ENCODE data around the gene ZCCHC13. TPM values are rescaled to one million over a fixed set of nuclear protein-coding genes. Genes with fewer than 3 reads are reported as not detected.

The ZCCHC13 gene
- total and polyA plus RNA-seq, 2 of the 13 experiments (the other 11 are each of a cell fraction or from before 2014, with no cell fraction given): not detected

DNA sequence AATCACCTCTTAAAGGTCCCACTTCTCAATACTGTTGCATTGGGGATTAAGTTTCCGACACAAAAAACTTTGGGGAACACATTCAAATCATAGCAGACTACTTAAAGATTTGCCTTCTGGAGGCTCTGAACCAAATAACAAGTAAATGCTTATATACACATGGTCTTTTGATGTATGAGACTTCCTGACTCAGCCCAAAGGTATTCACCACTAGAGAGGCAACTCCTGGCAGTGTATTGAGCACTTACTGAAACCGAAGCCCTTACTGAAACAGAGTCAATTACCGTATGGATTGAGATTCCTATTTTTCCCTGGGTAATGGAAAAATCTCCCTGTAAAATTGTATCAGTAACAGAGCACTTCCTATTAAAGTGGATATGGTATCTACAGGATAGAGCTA lies 45.4 kb downstream of the ZCCHC13 start (continued):
- TF ChIP-seq, protein P1, sequence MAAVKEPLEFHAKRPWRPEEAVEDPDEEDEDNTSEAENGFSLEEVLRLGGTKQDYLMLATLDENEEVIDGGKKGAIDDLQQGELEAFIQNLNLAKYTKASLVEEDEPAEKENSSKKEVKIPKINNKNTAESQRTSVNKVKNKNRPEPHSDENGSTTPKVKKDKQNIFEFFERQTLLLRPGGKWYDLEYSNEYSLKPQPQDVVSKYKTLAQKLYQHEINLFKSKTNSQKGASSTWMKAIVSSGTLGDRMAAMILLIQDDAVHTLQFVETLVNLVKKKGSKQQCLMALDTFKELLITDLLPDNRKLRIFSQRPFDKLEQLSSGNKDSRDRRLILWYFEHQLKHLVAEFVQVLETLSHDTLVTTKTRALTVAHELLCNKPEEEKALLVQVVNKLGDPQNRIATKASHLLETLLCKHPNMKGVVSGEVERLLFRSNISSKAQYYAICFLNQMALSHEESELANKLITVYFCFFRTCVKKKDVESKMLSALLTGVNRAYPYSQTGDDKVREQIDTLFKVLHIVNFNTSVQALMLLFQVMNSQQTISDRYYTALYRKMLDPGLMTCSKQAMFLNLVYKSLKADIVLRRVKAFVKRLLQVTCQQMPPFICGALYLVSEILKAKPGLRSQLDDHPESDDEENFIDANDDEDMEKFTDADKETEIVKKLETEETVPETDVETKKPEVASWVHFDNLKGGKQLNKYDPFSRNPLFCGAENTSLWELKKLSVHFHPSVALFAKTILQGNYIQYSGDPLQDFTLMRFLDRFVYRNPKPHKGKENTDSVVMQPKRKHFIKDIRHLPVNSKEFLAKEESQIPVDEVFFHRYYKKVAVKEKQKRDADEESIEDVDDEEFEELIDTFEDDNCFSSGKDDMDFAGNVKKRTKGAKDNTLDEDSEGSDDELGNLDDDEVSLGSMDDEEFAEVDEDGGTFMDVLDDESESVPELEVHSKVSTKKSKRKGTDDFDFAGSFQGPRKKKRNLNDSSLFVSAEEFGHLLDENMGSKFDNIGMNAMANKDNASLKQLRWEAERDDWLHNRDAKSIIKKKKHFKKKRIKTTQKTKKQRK (IDR thresholded peaks at IDR 0.05; ENCODE audit: low read length): no peak
- TF ChIP-seq, protein P2, sequence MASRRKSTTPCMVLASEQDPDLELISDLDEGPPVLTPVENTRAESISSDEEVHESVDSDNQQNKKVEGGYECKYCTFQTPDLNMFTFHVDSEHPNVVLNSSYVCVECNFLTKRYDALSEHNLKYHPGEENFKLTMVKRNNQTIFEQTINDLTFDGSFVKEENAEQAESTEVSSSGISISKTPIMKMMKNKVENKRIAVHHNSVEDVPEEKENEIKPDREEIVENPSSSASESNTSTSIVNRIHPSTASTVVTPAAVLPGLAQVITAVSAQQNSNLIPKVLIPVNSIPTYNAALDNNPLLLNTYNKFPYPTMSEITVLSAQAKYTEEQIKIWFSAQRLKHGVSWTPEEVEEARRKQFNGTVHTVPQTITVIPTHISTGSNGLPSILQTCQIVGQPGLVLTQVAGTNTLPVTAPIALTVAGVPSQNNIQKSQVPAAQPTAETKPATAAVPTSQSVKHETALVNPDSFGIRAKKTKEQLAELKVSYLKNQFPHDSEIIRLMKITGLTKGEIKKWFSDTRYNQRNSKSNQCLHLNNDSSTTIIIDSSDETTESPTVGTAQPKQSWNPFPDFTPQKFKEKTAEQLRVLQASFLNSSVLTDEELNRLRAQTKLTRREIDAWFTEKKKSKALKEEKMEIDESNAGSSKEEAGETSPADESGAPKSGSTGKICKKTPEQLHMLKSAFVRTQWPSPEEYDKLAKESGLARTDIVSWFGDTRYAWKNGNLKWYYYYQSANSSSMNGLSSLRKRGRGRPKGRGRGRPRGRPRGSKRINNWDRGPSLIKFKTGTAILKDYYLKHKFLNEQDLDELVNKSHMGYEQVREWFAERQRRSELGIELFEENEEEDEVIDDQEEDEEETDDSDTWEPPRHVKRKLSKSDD (CRISPR knock-in tag; IDR thresholded peaks at IDR 0.05; ENCODE audit: low read depth): no peak
- TF ChIP-seq ZNF329 (CRISPR knock-in tag; IDR thresholded peaks at IDR 0.05; ENCODE audit: low read depth): no peak
- TF ChIP-seq ZFP1 (CRISPR knock-in tag; IDR thresholded peaks at IDR 0.05): no peak
- no peak for TF ChIP-seq JUNB (CRISPR knock-in tag; IDR thresholded peaks at IDR 0.05; ENCODE audit: borderline replicate concordance)
- TF ChIP-seq, protein P3, sequence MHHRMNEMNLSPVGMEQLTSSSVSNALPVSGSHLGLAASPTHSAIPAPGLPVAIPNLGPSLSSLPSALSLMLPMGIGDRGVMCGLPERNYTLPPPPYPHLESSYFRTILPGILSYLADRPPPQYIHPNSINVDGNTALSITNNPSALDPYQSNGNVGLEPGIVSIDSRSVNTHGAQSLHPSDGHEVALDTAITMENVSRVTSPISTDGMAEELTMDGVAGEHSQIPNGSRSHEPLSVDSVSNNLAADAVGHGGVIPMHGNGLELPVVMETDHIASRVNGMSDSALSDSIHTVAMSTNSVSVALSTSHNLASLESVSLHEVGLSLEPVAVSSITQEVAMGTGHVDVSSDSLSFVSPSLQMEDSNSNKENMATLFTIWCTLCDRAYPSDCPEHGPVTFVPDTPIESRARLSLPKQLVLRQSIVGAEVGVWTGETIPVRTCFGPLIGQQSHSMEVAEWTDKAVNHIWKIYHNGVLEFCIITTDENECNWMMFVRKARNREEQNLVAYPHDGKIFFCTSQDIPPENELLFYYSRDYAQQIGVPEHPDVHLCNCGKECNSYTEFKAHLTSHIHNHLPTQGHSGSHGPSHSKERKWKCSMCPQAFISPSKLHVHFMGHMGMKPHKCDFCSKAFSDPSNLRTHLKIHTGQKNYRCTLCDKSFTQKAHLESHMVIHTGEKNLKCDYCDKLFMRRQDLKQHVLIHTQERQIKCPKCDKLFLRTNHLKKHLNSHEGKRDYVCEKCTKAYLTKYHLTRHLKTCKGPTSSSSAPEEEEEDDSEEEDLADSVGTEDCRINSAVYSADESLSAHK (CRISPR knock-in tag; IDR thresholded peaks at IDR 0.05; ENCODE audit: borderline replicate concordance): no peak
- TF ChIP-seq FOXO1 (CRISPR knock-in tag; IDR thresholded peaks at IDR 0.05): no peak
- TF ChIP-seq ZNF33A (CRISPR knock-in tag; IDR thresholded peaks at IDR 0.05; ENCODE audit: borderline replicate concordance): no peak
- TF ChIP-seq, protein P4, sequence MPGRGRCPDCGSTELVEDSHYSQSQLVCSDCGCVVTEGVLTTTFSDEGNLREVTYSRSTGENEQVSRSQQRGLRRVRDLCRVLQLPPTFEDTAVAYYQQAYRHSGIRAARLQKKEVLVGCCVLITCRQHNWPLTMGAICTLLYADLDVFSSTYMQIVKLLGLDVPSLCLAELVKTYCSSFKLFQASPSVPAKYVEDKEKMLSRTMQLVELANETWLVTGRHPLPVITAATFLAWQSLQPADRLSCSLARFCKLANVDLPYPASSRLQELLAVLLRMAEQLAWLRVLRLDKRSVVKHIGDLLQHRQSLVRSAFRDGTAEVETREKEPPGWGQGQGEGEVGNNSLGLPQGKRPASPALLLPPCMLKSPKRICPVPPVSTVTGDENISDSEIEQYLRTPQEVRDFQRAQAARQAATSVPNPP (CRISPR knock-in tag; IDR thresholded peaks at IDR 0.05): no peak
- no peak for TF ChIP-seq ZNF292 (CRISPR knock-in tag; IDR thresholded peaks at IDR 0.05; ENCODE audit: borderline replicate concordance, low read depth)
- TF ChIP-seq, protein P5, sequence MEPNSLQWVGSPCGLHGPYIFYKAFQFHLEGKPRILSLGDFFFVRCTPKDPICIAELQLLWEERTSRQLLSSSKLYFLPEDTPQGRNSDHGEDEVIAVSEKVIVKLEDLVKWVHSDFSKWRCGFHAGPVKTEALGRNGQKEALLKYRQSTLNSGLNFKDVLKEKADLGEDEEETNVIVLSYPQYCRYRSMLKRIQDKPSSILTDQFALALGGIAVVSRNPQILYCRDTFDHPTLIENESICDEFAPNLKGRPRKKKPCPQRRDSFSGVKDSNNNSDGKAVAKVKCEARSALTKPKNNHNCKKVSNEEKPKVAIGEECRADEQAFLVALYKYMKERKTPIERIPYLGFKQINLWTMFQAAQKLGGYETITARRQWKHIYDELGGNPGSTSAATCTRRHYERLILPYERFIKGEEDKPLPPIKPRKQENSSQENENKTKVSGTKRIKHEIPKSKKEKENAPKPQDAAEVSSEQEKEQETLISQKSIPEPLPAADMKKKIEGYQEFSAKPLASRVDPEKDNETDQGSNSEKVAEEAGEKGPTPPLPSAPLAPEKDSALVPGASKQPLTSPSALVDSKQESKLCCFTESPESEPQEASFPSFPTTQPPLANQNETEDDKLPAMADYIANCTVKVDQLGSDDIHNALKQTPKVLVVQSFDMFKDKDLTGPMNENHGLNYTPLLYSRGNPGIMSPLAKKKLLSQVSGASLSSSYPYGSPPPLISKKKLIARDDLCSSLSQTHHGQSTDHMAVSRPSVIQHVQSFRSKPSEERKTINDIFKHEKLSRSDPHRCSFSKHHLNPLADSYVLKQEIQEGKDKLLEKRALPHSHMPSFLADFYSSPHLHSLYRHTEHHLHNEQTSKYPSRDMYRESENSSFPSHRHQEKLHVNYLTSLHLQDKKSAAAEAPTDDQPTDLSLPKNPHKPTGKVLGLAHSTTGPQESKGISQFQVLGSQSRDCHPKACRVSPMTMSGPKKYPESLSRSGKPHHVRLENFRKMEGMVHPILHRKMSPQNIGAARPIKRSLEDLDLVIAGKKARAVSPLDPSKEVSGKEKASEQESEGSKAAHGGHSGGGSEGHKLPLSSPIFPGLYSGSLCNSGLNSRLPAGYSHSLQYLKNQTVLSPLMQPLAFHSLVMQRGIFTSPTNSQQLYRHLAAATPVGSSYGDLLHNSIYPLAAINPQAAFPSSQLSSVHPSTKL (CRISPR knock-in tag; IDR thresholded peaks at IDR 0.05): no peak
- TF ChIP-seq, protein P6, sequence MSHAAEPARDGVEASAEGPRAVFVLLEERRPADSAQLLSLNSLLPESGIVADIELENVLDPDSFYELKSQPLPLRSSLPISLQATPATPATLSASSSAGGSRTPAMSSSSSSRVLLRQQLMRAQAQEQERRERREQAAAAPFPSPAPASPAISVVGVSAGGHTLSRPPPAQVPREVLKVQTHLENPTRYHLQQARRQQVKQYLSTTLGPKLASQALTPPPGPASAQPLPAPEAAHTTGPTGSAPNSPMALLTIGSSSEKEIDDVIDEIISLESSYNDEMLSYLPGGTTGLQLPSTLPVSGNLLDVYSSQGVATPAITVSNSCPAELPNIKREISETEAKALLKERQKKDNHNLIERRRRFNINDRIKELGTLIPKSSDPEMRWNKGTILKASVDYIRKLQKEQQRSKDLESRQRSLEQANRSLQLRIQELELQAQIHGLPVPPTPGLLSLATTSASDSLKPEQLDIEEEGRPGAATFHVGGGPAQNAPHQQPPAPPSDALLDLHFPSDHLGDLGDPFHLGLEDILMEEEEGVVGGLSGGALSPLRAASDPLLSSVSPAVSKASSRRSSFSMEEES (CRISPR knock-in tag; IDR thresholded peaks at IDR 0.05): no peak
- no peak for TF ChIP-seq ZNF160 (CRISPR knock-in tag; IDR thresholded peaks at IDR 0.05)
